ENCODE results near the gene GJC2. TPM values are rescaled to one million over a fixed set of nuclear protein-coding genes. Genes with fewer than 3 reads are reported as not detected.

GJC2 gene
- polyA plus RNA-seq, 1 donor from 2014 or later, result 2.3 TPM

DNA sequence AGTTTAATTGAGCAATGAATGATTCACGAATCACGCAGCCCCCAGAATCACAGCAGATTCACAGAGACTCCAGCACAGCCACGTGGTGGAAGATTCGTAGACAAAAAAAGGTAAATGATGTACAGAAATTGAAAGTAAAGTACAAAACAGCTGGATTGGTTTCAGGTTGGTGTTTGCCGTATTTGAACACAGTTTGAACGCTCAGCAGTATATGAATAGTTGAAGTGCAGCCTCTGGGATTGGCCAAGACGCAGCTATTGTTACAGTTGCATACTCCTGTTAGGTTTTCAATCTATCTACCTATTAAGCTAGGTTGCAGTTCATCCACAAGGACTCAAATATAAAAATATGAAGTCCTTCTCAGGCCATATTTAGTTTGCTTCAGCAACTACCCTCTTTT, 37.6 kb upstream of the GJC2 start:
- Histone ChIP-seq H3K9me2 (ENCODE audit: insufficient read depth, low read length) (no peaks in the 10 kb centered on the region), H4K20me1 (ENCODE audit: insufficient read depth) (no peaks in the 10 kb centered on the region), H3K4me2 (ENCODE audit: low read length) (no peak overlapping the region), H3K9me3 (ENCODE audit: low read length) (no peaks in the 10 kb centered on the region), H3K79me2 (replicated peaks; ENCODE audit: insufficient read depth, low read length) (peaks cover 18% of the 10 kb centered on the region), H3K36me3 (ENCODE audit: insufficient read depth, low read length) (no peaks in the 10 kb centered on the region), H3K9ac (ENCODE audit: low read length) (no peak overlapping the region), H2AFZ (ENCODE audit: low read depth, low read length) (no peak overlapping the region), H3K27me3 (ENCODE audit: insufficient read depth, low read depth, low read length) (no peaks in the 10 kb centered on the region), H3K4me3 (ENCODE audit: low read length) (no peak overlapping the region), H3K27ac (ENCODE audit: low read length) (no peak overlapping the region), H3F3A (ENCODE audit: insufficient read depth, low read length, poor library complexity, severe bottlenecking) (no peaks in the 10 kb centered on the region)
- TF ChIP-seq EZH2 (IDR thresholded peaks at IDR 0.05; ENCODE audit: borderline replicate concordance, insufficient read depth, low read length, poor library complexity, severe bottlenecking) (no peak), SMC3 (conservative IDR thresholded peaks at IDR 0.05; ENCODE audit: poor library complexity) (no peak), MXI1 (conservative IDR thresholded peaks at IDR 0.05; ENCODE audit: poor library complexity, severe bottlenecking) (no peak), TAF1 (IDR thresholded peaks at IDR 0.05; ENCODE audit: low read depth) (no peak), EP300 (conservative IDR thresholded peaks at IDR 0.05; ENCODE audit: poor library complexity, severe bottlenecking) (no peak), RAD21 (conservative IDR thresholded peaks at IDR 0.05) (no peak), POLR2AphosphoS5 (IDR thresholded peaks at IDR 0.05) (no peak)
- TF ChIP-seq, protein P1, sequence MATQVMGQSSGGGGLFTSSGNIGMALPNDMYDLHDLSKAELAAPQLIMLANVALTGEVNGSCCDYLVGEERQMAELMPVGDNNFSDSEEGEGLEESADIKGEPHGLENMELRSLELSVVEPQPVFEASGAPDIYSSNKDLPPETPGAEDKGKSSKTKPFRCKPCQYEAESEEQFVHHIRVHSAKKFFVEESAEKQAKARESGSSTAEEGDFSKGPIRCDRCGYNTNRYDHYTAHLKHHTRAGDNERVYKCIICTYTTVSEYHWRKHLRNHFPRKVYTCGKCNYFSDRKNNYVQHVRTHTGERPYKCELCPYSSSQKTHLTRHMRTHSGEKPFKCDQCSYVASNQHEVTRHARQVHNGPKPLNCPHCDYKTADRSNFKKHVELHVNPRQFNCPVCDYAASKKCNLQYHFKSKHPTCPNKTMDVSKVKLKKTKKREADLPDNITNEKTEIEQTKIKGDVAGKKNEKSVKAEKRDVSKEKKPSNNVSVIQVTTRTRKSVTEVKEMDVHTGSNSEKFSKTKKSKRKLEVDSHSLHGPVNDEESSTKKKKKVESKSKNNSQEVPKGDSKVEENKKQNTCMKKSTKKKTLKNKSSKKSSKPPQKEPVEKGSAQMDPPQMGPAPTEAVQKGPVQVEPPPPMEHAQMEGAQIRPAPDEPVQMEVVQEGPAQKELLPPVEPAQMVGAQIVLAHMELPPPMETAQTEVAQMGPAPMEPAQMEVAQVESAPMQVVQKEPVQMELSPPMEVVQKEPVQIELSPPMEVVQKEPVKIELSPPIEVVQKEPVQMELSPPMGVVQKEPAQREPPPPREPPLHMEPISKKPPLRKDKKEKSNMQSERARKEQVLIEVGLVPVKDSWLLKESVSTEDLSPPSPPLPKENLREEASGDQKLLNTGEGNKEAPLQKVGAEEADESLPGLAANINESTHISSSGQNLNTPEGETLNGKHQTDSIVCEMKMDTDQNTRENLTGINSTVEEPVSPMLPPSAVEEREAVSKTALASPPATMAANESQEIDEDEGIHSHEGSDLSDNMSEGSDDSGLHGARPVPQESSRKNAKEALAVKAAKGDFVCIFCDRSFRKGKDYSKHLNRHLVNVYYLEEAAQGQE (IDR thresholded peaks at IDR 0.05; ENCODE audit: borderline replicate concordance), result no peak
- TF ChIP-seq, protein P2, sequence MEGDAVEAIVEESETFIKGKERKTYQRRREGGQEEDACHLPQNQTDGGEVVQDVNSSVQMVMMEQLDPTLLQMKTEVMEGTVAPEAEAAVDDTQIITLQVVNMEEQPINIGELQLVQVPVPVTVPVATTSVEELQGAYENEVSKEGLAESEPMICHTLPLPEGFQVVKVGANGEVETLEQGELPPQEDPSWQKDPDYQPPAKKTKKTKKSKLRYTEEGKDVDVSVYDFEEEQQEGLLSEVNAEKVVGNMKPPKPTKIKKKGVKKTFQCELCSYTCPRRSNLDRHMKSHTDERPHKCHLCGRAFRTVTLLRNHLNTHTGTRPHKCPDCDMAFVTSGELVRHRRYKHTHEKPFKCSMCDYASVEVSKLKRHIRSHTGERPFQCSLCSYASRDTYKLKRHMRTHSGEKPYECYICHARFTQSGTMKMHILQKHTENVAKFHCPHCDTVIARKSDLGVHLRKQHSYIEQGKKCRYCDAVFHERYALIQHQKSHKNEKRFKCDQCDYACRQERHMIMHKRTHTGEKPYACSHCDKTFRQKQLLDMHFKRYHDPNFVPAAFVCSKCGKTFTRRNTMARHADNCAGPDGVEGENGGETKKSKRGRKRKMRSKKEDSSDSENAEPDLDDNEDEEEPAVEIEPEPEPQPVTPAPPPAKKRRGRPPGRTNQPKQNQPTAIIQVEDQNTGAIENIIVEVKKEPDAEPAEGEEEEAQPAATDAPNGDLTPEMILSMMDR (IDR thresholded peaks at IDR 0.05; ENCODE audit: poor library complexity, severe bottlenecking), result no peak

DNA sequence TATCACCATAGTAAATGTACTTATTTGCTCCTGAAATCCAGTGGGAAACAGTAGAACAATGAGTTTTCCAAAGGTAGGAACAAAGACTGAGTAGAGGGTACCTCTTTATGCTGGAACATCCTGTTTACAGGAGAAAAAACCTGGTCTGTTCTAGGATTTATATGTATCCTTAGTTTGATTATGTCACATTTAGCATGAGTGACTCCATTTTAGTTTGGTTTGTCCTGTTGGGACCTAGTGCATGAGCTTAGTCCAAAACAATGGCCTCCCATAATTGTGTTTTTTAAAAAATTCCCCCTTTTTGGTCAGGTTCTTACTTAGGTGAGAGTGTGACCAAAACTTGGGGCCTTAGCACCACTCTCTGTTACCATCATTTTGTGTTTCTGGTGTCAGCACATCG, 37.1 kb upstream of the GJC2 start:
- H3K4me3 ChIP-seq (ENCODE audit: low read length), result no peak overlapping the region
- H4K20me1 ChIP-seq (ENCODE audit: insufficient read depth), result no peaks in the 10 kb centered on the region
- H3K9ac ChIP-seq (ENCODE audit: low read length), result no peak overlapping the region
- H3K27me3 ChIP-seq (ENCODE audit: insufficient read depth, low read depth, low read length), result no peaks in the 10 kb centered on the region
- H3K9me2 ChIP-seq (ENCODE audit: insufficient read depth, low read length), result no peaks in the 10 kb centered on the region
- H3K79me2 ChIP-seq (replicated peaks; ENCODE audit: insufficient read depth, low read length), result peaks cover 18% of the 10 kb centered on the region
- H3K4me2 ChIP-seq (ENCODE audit: low read length), result no peak overlapping the region
- no peaks in the 10 kb centered on the region for H3K36me3 ChIP-seq (ENCODE audit: insufficient read depth, low read length)
- no peak overlapping the region for H2AFZ ChIP-seq (ENCODE audit: low read depth, low read length)
- TF ChIP-seq RAD21 (conservative IDR thresholded peaks at IDR 0.05), result no peak
- TF ChIP-seq SMC3 (conservative IDR thresholded peaks at IDR 0.05; ENCODE audit: poor library complexity), result no peak
- no peak for TF ChIP-seq EZH2 (IDR thresholded peaks at IDR 0.05; ENCODE audit: borderline replicate concordance, insufficient read depth, low read length, poor library complexity, severe bottlenecking)
- no peak for TF ChIP-seq EP300 (conservative IDR thresholded peaks at IDR 0.05; ENCODE audit: poor library complexity, severe bottlenecking)
- no peak for TF ChIP-seq TAF1 (IDR thresholded peaks at IDR 0.05; ENCODE audit: low read depth)
- TF ChIP-seq, protein P1 (IDR thresholded peaks at IDR 0.05; ENCODE audit: borderline replicate concordance), result no peak
- TF ChIP-seq, protein P2 (IDR thresholded peaks at IDR 0.05; ENCODE audit: poor library complexity, severe bottlenecking), result no peak
- TF ChIP-seq MXI1 (conservative IDR thresholded peaks at IDR 0.05; ENCODE audit: poor library complexity, severe bottlenecking), result no peak
- no peak for TF ChIP-seq POLR2AphosphoS5 (IDR thresholded peaks at IDR 0.05)
- no peak overlapping the region for H3K27ac ChIP-seq (ENCODE audit: low read length)
- no peaks in the 10 kb centered on the region for H3F3A ChIP-seq (ENCODE audit: insufficient read depth, low read length, poor library complexity, severe bottlenecking)
- H3K9me3 ChIP-seq (ENCODE audit: low read length), result no peaks in the 10 kb centered on the region

Data from neural cell (in vitro differentiated cells).